ENCODE data around the gene HSF5. TPM values are rescaled to one million over a fixed set of nuclear protein-coding genes. Genes with fewer than 3 reads are reported as not detected.

Gene HSF5
- total RNA-seq, 2 donors from 2014 or later = 0.09 to 0.22 TPM

DNA sequence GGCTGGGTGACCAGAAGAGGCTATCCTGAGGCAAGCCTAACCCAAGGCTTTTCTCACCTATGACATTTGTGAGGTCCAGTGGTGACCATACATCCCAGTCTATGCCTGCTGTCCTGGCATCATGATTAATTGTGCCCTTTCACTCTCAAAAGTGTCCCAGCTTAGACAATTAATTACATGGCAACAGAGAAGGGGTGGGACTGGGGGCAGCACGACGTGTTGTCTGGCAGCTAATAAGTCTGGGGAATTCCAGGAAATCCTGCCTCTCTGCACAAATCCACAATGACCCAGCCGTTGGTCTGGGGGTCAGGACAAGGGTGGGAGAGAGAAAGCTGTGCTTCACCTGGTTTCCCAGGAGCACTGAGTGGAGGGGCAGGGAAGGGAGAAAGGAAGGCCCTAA, 40.2 kb upstream of the HSF5 start:
- Mint-ChIP-seq H3K27ac (no peak overlapping the region), H3K4me3 (no peak overlapping the region), H3K27me3 (ENCODE audit: insufficient read depth) (peaks cover 41% of the 10 kb centered on the region), H3K9me3 (no peaks in the 10 kb centered on the region), H3K36me3 (ENCODE audit: low read depth) (no peaks in the 10 kb centered on the region), H3K4me1 (peaks cover 20% of the 10 kb centered on the region)
- TF ChIP-seq CTCF (conservative IDR thresholded peaks at IDR 0.05) = no peak
- no peak overlapping the region for H3K27ac ChIP-seq (ENCODE audit: low read depth, low read length)
- H3K27me3 ChIP-seq (ENCODE audit: control insufficient read depth, insufficient read depth, low read length, poor library complexity, severe bottlenecking) = peaks cover 30% of the 10 kb centered on the region
- no peaks in the 10 kb centered on the region for H3K9me3 ChIP-seq (ENCODE audit: control insufficient read depth, low read length)
- WGBS, 2 experiments (ENCODE audit: insufficient coverage in 1 of 2, insufficient read length in 1 of 2) = 86% methylated on average over 3 of the region's 3 CpGs; no CpG with 5 or more reads in 1 of the 2 experiments
- H3K36me3 ChIP-seq (ENCODE audit: control insufficient read depth, insufficient read depth, low read length) = no peaks in the 10 kb centered on the region
- no peak overlapping the region for H3K4me3 ChIP-seq (ENCODE audit: low read length)
- no peak overlapping the region for H3K9ac ChIP-seq (ENCODE audit: extremely low read depth, low read length, poor library complexity, severe bottlenecking)
- no peak for DNase-seq
- H3K4me1 ChIP-seq (ENCODE audit: control insufficient read depth, insufficient read depth, low read length) = peaks cover 6% of the 10 kb centered on the region

- no peaks in the 10 kb centered on the region for H3K36me3 ChIP-seq (ENCODE audit: control insufficient read depth, insufficient read depth, low read length)
- H3K4me1 Mint-ChIP-seq = peaks cover 20% of the 10 kb centered on the region
- peak; percentile 74 for DNase-seq
- TF ChIP-seq CTCF (conservative IDR thresholded peaks at IDR 0.05) = no peak
- no peak overlapping the region for H3K27ac Mint-ChIP-seq
- peaks cover 25% of the 10 kb centered on the region for H3K27me3 ChIP-seq (ENCODE audit: control insufficient read depth, insufficient read depth, low read length, poor library complexity, severe bottlenecking)
- 66% methylated on average over 3 of the region's 3 CpGs; no CpG with 5 or more reads in 1 of the 2 experiments for WGBS, 2 experiments (ENCODE audit: insufficient coverage in 1 of 2, insufficient read length in 1 of 2)
- H3K9me3 ChIP-seq (ENCODE audit: control insufficient read depth, low read length) = no peaks in the 10 kb centered on the region
- H3K36me3 Mint-ChIP-seq (ENCODE audit: low read depth) = no peaks in the 10 kb centered on the region
- H3K4me3 Mint-ChIP-seq = no peak overlapping the region
- peaks cover 36% of the 10 kb centered on the region for H3K27me3 Mint-ChIP-seq (ENCODE audit: insufficient read depth)
- no peak overlapping the region for H3K27ac ChIP-seq (ENCODE audit: low read depth, low read length)
- H3K4me1 ChIP-seq (ENCODE audit: control insufficient read depth, insufficient read depth, low read length) = peaks cover 6% of the 10 kb centered on the region
- no peaks in the 10 kb centered on the region for H3K9me3 Mint-ChIP-seq
- no peak overlapping the region for H3K4me3 ChIP-seq (ENCODE audit: low read length)
- no peak overlapping the region for H3K9ac ChIP-seq (ENCODE audit: extremely low read depth, low read length, poor library complexity, severe bottlenecking)
Measured at GRCh38 chr17:58527949-58528348, 39.7 kb upstream of the HSF5 start.

GRCh38 chr17:58527306-58527705, 39.1 kb upstream of the HSF5 start:
- no peak for DNase-seq
- no peaks in the 10 kb centered on the region for H3K36me3 Mint-ChIP-seq (ENCODE audit: low read depth)
- TF ChIP-seq CTCF (conservative IDR thresholded peaks at IDR 0.05) = peak; percentile 54
- H3K9me3 ChIP-seq (ENCODE audit: control insufficient read depth, low read length) = no peaks in the 10 kb centered on the region
- no peaks in the 10 kb centered on the region for H3K36me3 ChIP-seq (ENCODE audit: control insufficient read depth, insufficient read depth, low read length)
- peaks cover 6% of the 10 kb centered on the region for H3K4me1 ChIP-seq (ENCODE audit: control insufficient read depth, insufficient read depth, low read length)
- no peaks in the 10 kb centered on the region for H3K9me3 Mint-ChIP-seq
- peaks cover 29% of the 10 kb centered on the region for H3K27me3 Mint-ChIP-seq (ENCODE audit: insufficient read depth)
- no peak overlapping the region for H3K27ac ChIP-seq (ENCODE audit: low read depth, low read length)
- WGBS, 2 experiments (ENCODE audit: insufficient coverage in 1 of 2, insufficient read length in 1 of 2) = 95 to 100% methylated on average over 1 to 2 of the region's 2 CpGs
- H3K27me3 ChIP-seq (ENCODE audit: control insufficient read depth, insufficient read depth, low read length, poor library complexity, severe bottlenecking) = peaks cover 19% of the 10 kb centered on the region
- no peak overlapping the region for H3K4me3 ChIP-seq (ENCODE audit: low read length)
- no peak overlapping the region for H3K4me3 Mint-ChIP-seq
- no peak overlapping the region for H3K9ac ChIP-seq (ENCODE audit: extremely low read depth, low read length, poor library complexity, severe bottlenecking)
- H3K27ac Mint-ChIP-seq = no peak overlapping the region
- peaks cover 17% of the 10 kb centered on the region for H3K4me1 Mint-ChIP-seq
